K562 (cell line): ENCODE results near the gene SPI1. TPM values are rescaled to one million over a fixed set of nuclear protein-coding genes. Genes with fewer than 3 reads are reported as not detected.
A peak's percentile ranks its signal among the peaks of the same experiment; 100 is the strongest.

Experiments used
- ATAC-seq: fragments of 200-7000 bp; cut with Tn5 transposase; 3 replicates; pipeline ENCODE4 v1.9.1; 2020; ENCODE audit warnings: moderate library complexity
- BruUV-seq: library from RNA; stranded (reverse); fragments of 400-500 nt; replicated peaks from 2 replicates; lab custom pipeline; 2021; lab: Mats Ljungman, UMichigan
- CTCF ChIA-PET: fragments of 300-600 bp; formaldehyde crosslinking; extraction: SDS; loops from one replicate; lab custom pipeline; 2021; ENCODE audit warnings: low intra/inter-chr PET ratio; lab: Yijun Ruan, JAX
- POLR2A ChIA-PET: fragments of 300-600, 350-650 bp; sonication (Branson Sonifier 250); formaldehyde crosslinking; extraction: SDS; loops from one replicate; lab custom pipeline; 2021; ENCODE audit warnings: antibody characterized with exemption, inconsistent platforms; lab: Yijun Ruan, JAX
- DNase-seq, 4 experiments: peaks; one replicate each; pipeline versions ENCODE4 v3.0.0 to v3.0.0-alpha.2; 2011 to 2018; ENCODE audit warnings: low spot score in 3 of 4, mixed read lengths in 3 of 4; ENCODE audit errors: extremely low read depth in 1 of 4
- FAIRE-seq: peaks from 2 replicates; lab custom pipeline; 2011; peaks lifted over from hg19 to GRCh38; lab: Jason Lieb, UNC
- H2AFZ ChIP-seq: 2 replicates; pipeline ENCODE4 v1.6.0; 2011; ENCODE audit warnings: low read depth, low read length, control low read depth, inconsistent platforms
- H3K27ac ChIP-seq: fragments of 200-600 bp; 3 replicates; pipeline ENCODE4 v1.8.0; 2011; ENCODE audit warnings: low read depth, mild to moderate bottlenecking, control low read depth, inconsistent platforms, low read length, moderate library complexity, mixed read lengths; ENCODE audit errors: extremely low read depth
- H3K27me3 ChIP-seq, 2 experiments: fragments of 300-600 bp in 1 of 2; 2 replicates in 1 of 2; 3 replicates in 1 of 2; pipeline versions ENCODE4 v1.6.0 to v1.8.0; 2011; ENCODE audit warnings: inconsistent platforms in 2 of 2, low read length in 2 of 2, mild to moderate bottlenecking in 1 of 2, mixed read lengths in 1 of 2, moderate library complexity in 1 of 2; ENCODE audit not compliant: control insufficient read depth in 2 of 2, insufficient read depth in 2 of 2
- H3K36me3 ChIP-seq: fragments of 300-600 bp; 3 replicates; pipeline ENCODE4 v1.8.0; 2011; ENCODE audit warnings: mild to moderate bottlenecking, low read length, inconsistent platforms; ENCODE audit not compliant: control insufficient read depth, insufficient read depth
- H3K4me1 ChIP-seq, 2 experiments: fragments of 200-600 bp in 1 of 2; replicated peaks in 1 of 2; 2 replicates in 1 of 2; 3 replicates in 1 of 2; pipeline versions ENCODE4 v1.5.1 to v1.8.0; 2011; ENCODE audit warnings: inconsistent platforms in 2 of 2, low read length in 2 of 2, mild to moderate bottlenecking in 1 of 2, mixed read lengths in 1 of 2, moderate library complexity in 1 of 2; ENCODE audit not compliant: control insufficient read depth in 2 of 2, insufficient read depth in 2 of 2
- H3K4me2 ChIP-seq: 2 replicates; pipeline ENCODE4 v1.6.1; 2011; ENCODE audit warnings: low read length, control low read depth, inconsistent platforms, mixed read lengths; ENCODE audit not compliant: insufficient read depth
- H3K4me3 ChIP-seq: fragments of 200-600 bp; sonication (generic), shearing (Covaris generic); 2 replicates; pipeline ENCODE4 v1.5.1; 2016; ENCODE audit warnings: control low read depth, inconsistent platforms
- H3K79me2 ChIP-seq: fragments of 200-600 bp; 3 replicates; pipeline ENCODE4 v1.8.0; 2011; ENCODE audit warnings: low read length, inconsistent platforms; ENCODE audit not compliant: control insufficient read depth, insufficient read depth
- H3K9ac ChIP-seq, 2 experiments: 2 replicates each; pipeline versions ENCODE4 v1.6.0 to v1.6.1; 2011; ENCODE audit warnings: low read depth in 2 of 2, low read length in 2 of 2, control low read depth in 1 of 2, inconsistent platforms in 1 of 2, mild to moderate bottlenecking in 1 of 2, mixed read lengths in 1 of 2; ENCODE audit not compliant: insufficient read depth in 1 of 2
- H3K9me1 ChIP-seq: one replicate; pipeline ENCODE4 v1.6.0; 2011; ENCODE audit warnings: inconsistent platforms, mild to moderate bottlenecking, low read length, moderate library complexity; ENCODE audit not compliant: control insufficient read depth, insufficient read depth
- H3K9me3 ChIP-seq: replicated peaks from 2 replicates; pipeline ENCODE4 v1.5.1; 2011; ENCODE audit warnings: low read depth, low read length, inconsistent platforms; ENCODE audit not compliant: control insufficient read depth, insufficient read depth
- H4K20me1 ChIP-seq: replicated peaks from 2 replicates; pipeline ENCODE4 v1.6.1; 2011; ENCODE audit warnings: low read length, inconsistent platforms, mixed read lengths; ENCODE audit not compliant: control insufficient read depth, insufficient read depth
- CEBPG ChIP-seq, 3 experiments: fragments of 200-800 bp in 1 of 3; sonication (Bioruptor generic) in 1 of 3; sonication (generic) in 1 of 3; formaldehyde crosslinking in 1 of 3; IDR thresholded peaks in 2 of 3; conservative IDR thresholded peaks in 1 of 3; 2 replicates each; pipeline versions ENCODE4 v1.6.1 to v1.8.0; 2016 to 2022; ENCODE audit warnings: missing compliant biosample characterization in 2 of 3, missing genetic modification characterization in 2 of 3, mild to moderate bottlenecking in 1 of 3, missing genetic modification reagents in 1 of 3
- ELF2 ChIP-seq: fragments of 250-450 bp; sonication (Bioruptor Pico); IDR thresholded peaks from 2 replicates; pipeline ENCODE4 v1.5.0; 2021; ENCODE audit warnings: mild to moderate bottlenecking
- HDAC1 ChIP-seq, 2 experiments: fragments of 450-650 bp; IDR thresholded peaks; 2 replicates each; pipeline ENCODE4 v1.6.1; 2016 to 2017; ENCODE audit warnings: inconsistent platforms in 1 of 2, mild to moderate bottlenecking in 1 of 2, moderate library complexity in 1 of 2
- HEY1 ChIP-seq: fragments of 250-450 bp; sonication (Bioruptor Pico); IDR thresholded peaks from 2 replicates; pipeline ENCODE4 v1.5.0; 2020; ENCODE audit warnings: mild to moderate bottlenecking, moderate library complexity, borderline replicate concordance
- HMG20A ChIP-seq: fragments of 450-650 bp; formaldehyde crosslinking; conservative IDR thresholded peaks from 2 replicates; pipeline ENCODE4 v1.4.0; 2020; ENCODE audit warnings: mild to moderate bottlenecking, mixed read lengths
- KDM2B ChIP-seq: fragments of 250-450 bp; sonication (Bioruptor Pico); IDR thresholded peaks from 2 replicates; pipeline ENCODE4 v1.8.0; 2021; ENCODE audit warnings: mild to moderate bottlenecking, moderate library complexity
- MEIS2 ChIP-seq: fragments of 450-650 bp; IDR thresholded peaks from 2 replicates; pipeline ENCODE4 v1.6.1; 2014; ENCODE audit warnings: mild to moderate bottlenecking; ENCODE audit not compliant: partially characterized antibody
- MTF1 ChIP-seq: fragments of 250-450 bp; sonication (Bioruptor Pico); IDR thresholded peaks from 2 replicates; pipeline ENCODE4 v1.9.0; 2021; ENCODE audit warnings: moderate library complexity, mild to moderate bottlenecking, inconsistent platforms, borderline replicate concordance
- POU5F1 ChIP-seq: fragments of 150-350 bp; IDR thresholded peaks from 2 replicates; pipeline ENCODE4 v1.6.1; 2014; ENCODE audit warnings: borderline replicate concordance, low read length, low read depth, mild to moderate bottlenecking; ENCODE audit not compliant: partially characterized antibody
- PTTG1 ChIP-seq: fragments of 450-650 bp; IDR thresholded peaks from 2 replicates; pipeline ENCODE4 v1.6.1; 2016; ENCODE audit warnings: low read depth, mild to moderate bottlenecking, missing genetic modification characterization, missing compliant biosample characterization
- SUPT5H ChIP-seq: fragments of 450-650 bp; IDR thresholded peaks from 2 replicates; pipeline ENCODE4 v1.6.1; 2016
- TSHZ1 ChIP-seq: fragments of 250-450 bp; sonication (Bioruptor Pico); IDR thresholded peaks from 2 replicates; pipeline ENCODE4 v1.4.0; 2020; ENCODE audit warnings: mild to moderate bottlenecking, moderate library complexity
- WHSC1 ChIP-seq: IDR thresholded peaks from one replicate; pipeline ENCODE4 v1.6.1; 2012; ENCODE audit warnings: low read length, control low read depth, inconsistent platforms
- ZC3H4 ChIP-seq: sonication (generic); formaldehyde crosslinking; IDR thresholded peaks from 2 replicates; pipeline ENCODE4 v1.9.0; 2021; ENCODE audit warnings: missing genetic modification reagents, borderline replicate concordance
- ZFX ChIP-seq: sonication (generic); formaldehyde crosslinking; IDR thresholded peaks from 2 replicates; pipeline ENCODE4 v1.8.0; 2022; ENCODE audit warnings: mild to moderate bottlenecking, missing genetic modification reagents, moderate library complexity
- ZNF24 ChIP-seq: fragments of 450-650 bp; IDR thresholded peaks from 2 replicates; pipeline ENCODE4 v1.6.1; 2016
- ZNF778 ChIP-seq: fragments of 450-650 bp; formaldehyde crosslinking; IDR thresholded peaks from 2 replicates; pipeline ENCODE4 v1.4.0; 2020; ENCODE audit warnings: mild to moderate bottlenecking, moderate library complexity
- ZNF780A ChIP-seq: fragments of 250-450 bp; sonication (Bioruptor Pico); IDR thresholded peaks from 2 replicates; pipeline ENCODE4 v1.5.0; 2021; ENCODE audit warnings: mild to moderate bottlenecking
- in situ Hi-C: fragments of 300-500 bp; cut with MboI; formaldehyde crosslinking; loops from 4 replicates; pipeline ENCODE4 v1.15.0; 2018; ENCODE audit warnings: inconsistent platforms, mixed read lengths
- intact Hi-C: fragments of 100-400 bp; cut with micrococcal nuclease; formaldehyde crosslinking; loops from 2 replicates; pipeline ENCODE4 v1.14.2; 2022
- polyA plus RNA-seq, 8 experiments: library from polyadenylated mRNA; depleted of rRNA in 4 of 8; stranded (reverse) in 5 of 8; unstranded in 3 of 8; fragments of >200 nt; fragmentation: Nextera tagmentation in 2 of 8; fragmentation: Illumina TruSeq in 1 of 8; extraction: Ambion mirVana in 2 of 8; extraction: Trizol in 1 of 8; gene quantifications; 2 replicates each; pipeline versions ENCODE4 v1.2.1 to v1.2.3, GENCODE V29; 2011 to 2014; ENCODE audit warnings: inconsistent platforms in 1 of 8, missing spikeins in 1 of 8
- total RNA-seq, 7 experiments: library from RNA; depleted of rRNA in 6 of 7; stranded (reverse); fragments of >200 nt in 6 of 7; fragmentation: Illumina TruSeq in 2 of 7; extraction: Trizol in 2 of 7; gene quantifications; 2 replicates each; pipeline versions ENCODE4 v1.2.1 to v1.2.3, GENCODE V29; 2011 to 2021; ENCODE audit warnings: low replicate concordance in 1 of 7
- TF ChIP-seq, protein P1 (sequence below): fragments of 450-650 bp; formaldehyde crosslinking; IDR thresholded peaks from 2 replicates; pipeline ENCODE4 v1.4.0; 2022; ENCODE audit warnings: missing genetic modification characterization

SPI1 gene
- total and polyA plus RNA-seq, 9 of the 15 experiments (the other 6 are each of a cell fraction or from before 2014, with no cell fraction given), result 0.10 to 33.7 (median 10.3) TPM

DNA sequence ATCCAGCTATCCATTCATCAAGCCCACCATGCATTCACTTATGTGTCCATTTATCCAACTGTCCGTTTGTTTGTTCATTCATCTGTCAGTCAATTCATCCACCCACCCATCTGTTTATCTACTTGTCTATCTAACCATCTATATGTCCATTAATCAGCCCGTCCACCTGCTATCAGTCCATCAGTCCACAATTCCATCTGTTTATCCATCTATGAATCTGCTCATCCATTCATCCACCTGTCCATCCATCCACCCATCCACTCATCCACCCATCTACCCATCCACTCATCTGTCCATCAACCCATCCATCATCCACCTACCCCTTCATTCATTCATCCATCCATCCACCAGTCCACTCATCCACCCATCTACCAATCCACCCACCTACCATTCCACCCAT is 970 bp upstream of the SPI1 start (continued):
- TF ChIP-seq MEIS2 (peak; percentile 56), HDAC1 (IDR thresholded peaks at IDR 0.05) (peak in 1 of 2 experiments; percentile 57; a peak in 2 of 4 replicates), CEBPG (CRISPR knock-in tag; IDR thresholded peaks at IDR 0.05) (no peak), CEBPG (tag; conservative IDR thresholded peaks at IDR 0.05 in 1 of 2, IDR thresholded peaks at IDR 0.05 in 1 of 2) (no peak), KDM2B (CRISPR knock-in tag) (no peak), HEY1 (no peak), ZNF24 (0 out of 2 replicates have a peak, but pooled peaks have one; percentile 49)

GRCh38 chr11:47378836-47379170 is 456 bp upstream of the SPI1 start:
- Histone ChIP-seq H3K4me2 (peak overlapping the region; percentile 76), H3K9ac (peak overlapping the region; percentile 47 to 82; a peak in 3 of 4 replicates), H2AFZ (peak overlapping the region; percentile 81), H3K27me3 (no peaks in the 10 kb centered on the region), H3K79me2 (peaks cover 26% of the 10 kb centered on the region), H3K27ac (peak overlapping the region; percentile 86), H4K20me1 (no peaks in the 10 kb centered on the region), H3K4me3 (no peak overlapping the region), H3K9me3 (no peaks in the 10 kb centered on the region), H3K36me3 (peaks cover 8% of the 10 kb centered on the region; the same call in 1 of the 3 replicates), H3K4me1 (peaks cover 37 to 54% of the 10 kb centered on the region in 2 experiments), H3K9me1 (no peaks in the 10 kb centered on the region)
- ChIA-PET CTCF (no interaction called here), POLR2A (interaction anchor here (0.6 to 1.8 kb wide), 11 partner anchors 8 to 644 kb away, joined by 3 to 7 read pairs (median 3); no protein-coding TSS in a partner anchor)
- TSS peak; percentile 98 for BruUV-seq
- no peak for DNase-seq
- intact Hi-C loops, result loop anchor here (10.0 kb wide), 1 partner anchor 236 kb away; no protein-coding TSS in a partner anchor
- in situ Hi-C loops, result no loop called here
- FAIRE-seq, result no peak
- peak; percentile 7 for ATAC-seq
- no peak; the same call in 1 of the 2 replicates for TF ChIP-seq ZC3H4 (CRISPR knock-in tag)
- TF ChIP-seq ZNF780A (CRISPR knock-in tag), result no peak
- no peak for TF ChIP-seq PTTG1 (tag)
- TF ChIP-seq POU5F1, result no peak
- TF ChIP-seq, protein P1, sequence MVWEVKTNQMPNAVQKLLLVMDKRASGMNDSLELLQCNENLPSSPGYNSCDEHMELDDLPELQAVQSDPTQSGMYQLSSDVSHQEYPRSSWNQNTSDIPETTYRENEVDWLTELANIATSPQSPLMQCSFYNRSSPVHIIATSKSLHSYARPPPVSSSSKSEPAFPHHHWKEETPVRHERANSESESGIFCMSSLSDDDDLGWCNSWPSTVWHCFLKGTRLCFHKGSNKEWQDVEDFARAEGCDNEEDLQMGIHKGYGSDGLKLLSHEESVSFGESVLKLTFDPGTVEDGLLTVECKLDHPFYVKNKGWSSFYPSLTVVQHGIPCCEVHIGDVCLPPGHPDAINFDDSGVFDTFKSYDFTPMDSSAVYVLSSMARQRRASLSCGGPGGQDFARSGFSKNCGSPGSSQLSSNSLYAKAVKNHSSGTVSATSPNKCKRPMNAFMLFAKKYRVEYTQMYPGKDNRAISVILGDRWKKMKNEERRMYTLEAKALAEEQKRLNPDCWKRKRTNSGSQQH (CRISPR knock-in tag), result no peak
- no peak for TF ChIP-seq HMG20A
- TF ChIP-seq ZNF778 (CRISPR knock-in tag), result no peak
- TF ChIP-seq ZFX (CRISPR knock-in tag), result no peak
- no peak for TF ChIP-seq MTF1
- TF ChIP-seq WHSC1, result no peak
- no peak for TF ChIP-seq TSHZ1 (CRISPR knock-in tag)
- no peak for TF ChIP-seq SUPT5H
- no peak for TF ChIP-seq ELF2 (CRISPR knock-in tag)
